SU-DHL-6 (cell line): Measurements from ENCODE around the gene VPS52.

ENCODE experiments used
- H2AFZ ChIP-seq: fragments of 200-600 bp; sonication (generic); 2 replicates; pipeline ENCODE4 v1.6.1; 2014; ENCODE audit warnings: low read depth, mild to moderate bottlenecking, moderate library complexity, mixed read lengths, antibody characterized with exemption, low read length; ENCODE audit not compliant: severe bottlenecking
- H3F3A ChIP-seq: fragments of 200-600 bp; shearing (Covaris generic); 2 replicates; pipeline ENCODE4 v1.6.0; 2016; ENCODE audit warnings: antibody characterized with exemption, mild to moderate bottlenecking; ENCODE audit not compliant: insufficient read depth
- H3K27ac ChIP-seq: fragments of 200-600 bp; sonication (generic); 2 replicates; pipeline ENCODE4 v1.5.1; 2016; ENCODE audit warnings: low read depth, mild to moderate bottlenecking, low read length, moderate library complexity, mixed read lengths
- H3K27me3 ChIP-seq: fragments of 200-600 bp; sonication (generic), shearing (Covaris generic); 2 replicates; pipeline ENCODE4 v1.6.0; 2014; ENCODE audit warnings: mild to moderate bottlenecking, low read length
- H3K36me3 ChIP-seq: fragments of 200-600 bp; sonication (generic); 2 replicates; pipeline ENCODE4 v1.6.1; 2014; ENCODE audit warnings: mild to moderate bottlenecking, low read length, mixed read lengths
- H3K4me2 ChIP-seq: fragments of 300-600, 200-600 bp; shearing (Covaris generic), sonication (generic); 2 replicates; pipeline ENCODE4 v1.6.0; 2014; ENCODE audit warnings: low read length, low read depth, mild to moderate bottlenecking; ENCODE audit not compliant: poor library complexity, severe bottlenecking
- H3K4me3 ChIP-seq: fragments of 200-600 bp; sonication (generic); 2 replicates; pipeline ENCODE4 v1.5.1; 2014; ENCODE audit warnings: antibody characterized with exemption, low read length, mild to moderate bottlenecking, mixed read lengths; ENCODE audit not compliant: insufficient read depth, poor library complexity, severe bottlenecking
- H3K79me2 ChIP-seq: fragments of 200-600 bp; sonication (generic); 2 replicates; pipeline ENCODE4 v1.6.1; 2014; ENCODE audit warnings: mild to moderate bottlenecking, low read length, moderate library complexity; ENCODE audit not compliant: insufficient read depth
- H3K9ac ChIP-seq: fragments of 200-600 bp; sonication (generic); 2 replicates; pipeline ENCODE4 v1.7.0; 2014; ENCODE audit warnings: mild to moderate bottlenecking, low read length
- H3K9me2 ChIP-seq: fragments of 200-600 bp; sonication (generic); replicated peaks from 2 replicates; pipeline ENCODE4 v1.6.1; 2014; ENCODE audit warnings: low read length; ENCODE audit not compliant: insufficient read depth
- H3K9me3 ChIP-seq: fragments of 200-600 bp; sonication (generic); 2 replicates; pipeline ENCODE4 v1.6.1; 2014; ENCODE audit warnings: low read length, mixed read lengths; ENCODE audit not compliant: insufficient read depth
- H4K20me1 ChIP-seq: fragments of 200-600 bp; sonication (generic); 2 replicates; pipeline ENCODE4 v1.6.1; 2014; ENCODE audit warnings: low read depth, mild to moderate bottlenecking, antibody characterized with exemption, low read length, moderate library complexity, mixed read lengths
- EZH2phosphoT487 ChIP-seq: fragments of 200-600 bp; sonication (generic), shearing (Covaris generic); conservative IDR thresholded peaks from 2 replicates; pipeline ENCODE4 v1.6.1; 2018; ENCODE audit warnings: mild to moderate bottlenecking, antibody characterized with exemption, low read length, moderate library complexity, mixed read lengths
- TF ChIP-seq, protein P1 (sequence below): fragments of 200-600 bp; sonication (generic); IDR thresholded peaks from one replicate; pipeline ENCODE4 v1.5.1; 2017; ENCODE audit warnings: antibody characterized with exemption, mild to moderate bottlenecking, low read length, moderate library complexity; ENCODE audit not compliant: insufficient read depth, poor library complexity, severe bottlenecking

VPS52 gene

DNA sequence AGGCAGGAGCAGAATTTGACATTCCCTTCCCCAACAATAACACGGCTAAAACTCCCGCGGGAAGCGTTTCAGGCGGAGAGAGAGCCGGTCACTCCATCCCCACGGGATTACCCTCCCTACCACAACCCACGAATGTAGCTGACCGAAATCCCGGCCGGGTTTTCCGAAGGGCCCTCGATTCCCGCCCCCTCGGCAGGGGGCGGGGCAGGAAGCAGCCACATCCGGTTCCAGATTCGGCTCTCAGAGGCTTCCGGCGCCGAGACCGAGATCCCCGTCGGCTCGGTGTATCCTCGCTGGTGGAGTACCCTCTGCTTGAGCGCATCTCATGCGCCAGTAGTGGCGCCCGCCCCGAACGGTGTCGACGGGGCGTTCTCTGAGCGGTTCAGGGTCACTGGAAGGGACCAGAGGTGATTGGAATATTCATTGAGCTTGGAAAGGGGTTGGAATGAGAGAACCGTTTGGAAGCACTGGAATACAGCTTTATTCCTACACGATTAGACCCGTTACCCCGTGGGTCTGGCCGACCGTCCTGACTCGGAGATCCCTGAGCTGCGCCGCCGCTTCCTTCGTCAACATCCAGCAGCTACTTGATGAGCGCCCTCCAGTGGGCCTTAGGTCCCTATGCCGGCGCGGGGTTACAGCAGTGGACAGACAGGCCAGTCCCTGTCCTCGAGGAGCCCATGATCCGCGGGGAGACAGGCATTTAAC lies 27.7 kb upstream of the VPS52 start:
- peak overlapping the region; percentile 89 for H3K27ac ChIP-seq
- no peaks in the 10 kb centered on the region for H3K9me3 ChIP-seq
- peak overlapping the region; percentile 97 for H3K4me3 ChIP-seq
- peaks cover 20% of the 10 kb centered on the region for H3K79me2 ChIP-seq
- peaks cover 4% of the 10 kb centered on the region; the same call in 1 of the 2 replicates for H3K36me3 ChIP-seq
- H3K9ac ChIP-seq = peak overlapping the region; percentile 96
- H3K27me3 ChIP-seq = no peaks in the 10 kb centered on the region
- H3K9me2 ChIP-seq = no peaks in the 10 kb centered on the region
- H3K4me2 ChIP-seq = peak overlapping the region; percentile 90
- H3F3A ChIP-seq = peaks cover 27% of the 10 kb centered on the region
- peak overlapping the region; percentile 56 for H2AFZ ChIP-seq
- no peak for TF ChIP-seq EZH2phosphoT487
- TF ChIP-seq, protein P1, sequence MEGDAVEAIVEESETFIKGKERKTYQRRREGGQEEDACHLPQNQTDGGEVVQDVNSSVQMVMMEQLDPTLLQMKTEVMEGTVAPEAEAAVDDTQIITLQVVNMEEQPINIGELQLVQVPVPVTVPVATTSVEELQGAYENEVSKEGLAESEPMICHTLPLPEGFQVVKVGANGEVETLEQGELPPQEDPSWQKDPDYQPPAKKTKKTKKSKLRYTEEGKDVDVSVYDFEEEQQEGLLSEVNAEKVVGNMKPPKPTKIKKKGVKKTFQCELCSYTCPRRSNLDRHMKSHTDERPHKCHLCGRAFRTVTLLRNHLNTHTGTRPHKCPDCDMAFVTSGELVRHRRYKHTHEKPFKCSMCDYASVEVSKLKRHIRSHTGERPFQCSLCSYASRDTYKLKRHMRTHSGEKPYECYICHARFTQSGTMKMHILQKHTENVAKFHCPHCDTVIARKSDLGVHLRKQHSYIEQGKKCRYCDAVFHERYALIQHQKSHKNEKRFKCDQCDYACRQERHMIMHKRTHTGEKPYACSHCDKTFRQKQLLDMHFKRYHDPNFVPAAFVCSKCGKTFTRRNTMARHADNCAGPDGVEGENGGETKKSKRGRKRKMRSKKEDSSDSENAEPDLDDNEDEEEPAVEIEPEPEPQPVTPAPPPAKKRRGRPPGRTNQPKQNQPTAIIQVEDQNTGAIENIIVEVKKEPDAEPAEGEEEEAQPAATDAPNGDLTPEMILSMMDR = peak; percentile 96
- no peaks in the 10 kb centered on the region for H4K20me1 ChIP-seq

DNA sequence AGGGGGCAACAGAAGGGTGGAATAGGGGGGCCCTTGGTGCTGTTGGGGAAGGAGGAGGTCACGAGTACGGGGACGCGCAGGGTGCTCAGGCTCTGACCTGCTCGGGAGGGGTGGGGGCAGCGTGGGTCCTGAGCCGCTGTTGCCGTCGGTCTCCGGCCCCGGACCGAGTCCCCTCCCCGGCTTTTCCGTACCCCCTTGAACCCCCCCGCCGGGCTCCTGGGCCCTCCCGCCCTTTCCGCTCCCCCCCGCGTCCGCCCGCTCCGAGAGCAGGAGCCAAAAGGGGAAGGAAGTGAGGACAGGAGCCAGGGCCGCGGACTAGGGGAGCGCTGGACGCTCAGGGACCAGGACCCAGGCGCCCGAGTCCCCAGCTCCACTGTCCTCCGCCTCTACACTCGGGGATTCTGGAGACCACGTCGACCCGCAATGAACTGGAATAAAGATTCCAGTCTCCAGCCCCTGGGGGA lies 27.1 kb upstream of the VPS52 start, which contains the start of gene RGL2:
TSS of gene RGL2 (minus strand) at position 170 of the 464 bp plus-strand sequence. CDS start 332 bp downstream, outside the sequence.
- Histone ChIP-seq H3F3A (peaks cover 27% of the 10 kb centered on the region), H3K9me3 (no peaks in the 10 kb centered on the region), H3K4me2 (peak within 1 kb of the TSS; percentile 90), H3K36me3 (peaks cover 4% of the 10 kb centered on the region; the same call in 1 of the 2 replicates), H3K79me2 (peaks cover 20% of the 10 kb centered on the region), H3K4me3 (peak within 1 kb of the TSS; percentile 97), H2AFZ (peak within 1 kb of the TSS; percentile 56), H4K20me1 (no peaks in the 10 kb centered on the region), H3K9me2 (no peaks in the 10 kb centered on the region), H3K27ac (peak within 1 kb of the TSS; percentile 89), H3K9ac (peak within 1 kb of the TSS; percentile 96), H3K27me3 (no peaks in the 10 kb centered on the region)
- TF ChIP-seq EZH2phosphoT487 = no peak
- TF ChIP-seq, protein P1 = no peak

DNA sequence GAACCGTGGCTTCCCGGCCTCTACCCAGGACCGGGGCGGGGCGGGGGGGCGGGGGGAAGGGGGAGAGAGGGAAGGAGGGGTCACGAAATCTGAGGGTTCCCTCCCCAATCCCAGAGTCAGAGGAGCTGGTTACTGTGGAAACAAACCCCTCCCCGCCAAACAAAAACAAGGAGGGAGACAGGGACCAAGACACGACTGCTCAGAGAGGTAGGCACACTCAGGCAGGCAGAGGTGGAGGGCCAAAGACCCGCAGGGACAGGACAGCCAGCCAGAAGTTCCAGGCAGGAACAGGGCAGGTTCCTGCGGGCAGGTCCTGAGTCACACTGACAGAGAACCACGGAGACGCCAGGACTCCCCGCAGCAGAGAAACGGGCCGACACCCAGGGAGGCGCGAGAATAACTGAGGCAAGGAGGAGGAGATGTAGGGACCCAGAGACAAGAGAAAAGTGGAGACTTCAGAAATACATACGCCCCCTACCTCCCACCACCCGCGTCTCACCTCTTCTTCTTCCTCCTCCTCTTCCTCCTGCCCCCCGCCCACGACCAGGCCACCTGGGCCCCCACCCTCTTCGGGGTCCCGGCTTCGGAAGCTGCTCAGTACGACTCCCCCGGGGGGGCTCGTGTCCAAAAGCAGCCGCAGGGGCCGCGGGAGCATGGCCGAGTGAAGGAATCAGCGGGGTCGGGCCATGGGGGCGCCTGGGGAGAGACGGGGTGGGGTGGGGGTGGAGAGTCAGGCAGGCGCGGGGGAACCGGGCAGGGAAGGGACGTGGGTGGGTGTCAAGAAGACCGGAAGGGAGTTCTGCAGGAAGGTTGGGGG lies 26.5 kb upstream of the VPS52 start:
- Histone ChIP-seq H3K79me2 (peaks cover 20% of the 10 kb centered on the region), H3K9me3 (no peaks in the 10 kb centered on the region), H3K9ac (peak overlapping the region; percentile 96), H3K27me3 (no peaks in the 10 kb centered on the region), H4K20me1 (no peaks in the 10 kb centered on the region), H3K4me2 (peak overlapping the region; percentile 90), H2AFZ (peak overlapping the region; percentile 56), H3F3A (peaks cover 24% of the 10 kb centered on the region), H3K27ac (peak overlapping the region; percentile 89), H3K9me2 (no peaks in the 10 kb centered on the region), H3K4me3 (peak overlapping the region; percentile 97), H3K36me3 (no peaks in the 10 kb centered on the region; the same call in 1 of the 2 replicates)
- TF ChIP-seq EZH2phosphoT487 = no peak
- TF ChIP-seq, protein P1 = peak; percentile 52
